ENCODE data around the gene MICALL2.

The MICALL2 gene

GRCh38 chr7:1388021-1388702 is 71.1 kb downstream of the MICALL2 start:
- no peak for DNase-seq

GRCh38 chr7:1387261-1387660 is 72.0 kb downstream of the MICALL2 start:
- DNase-seq, result no peak

- no peak for DNase-seq
Observed at GRCh38 chr7:1386623-1387220, 72.5 kb downstream of the MICALL2 start.

GRCh38 chr7:1385809-1386622 is 73.3 kb downstream of the MICALL2 start:
- DNase-seq, result no peak

- no peak for DNase-seq
Observed at GRCh38 chr7:1385086-1385808, 74.0 kb downstream of the MICALL2 start.
